NCI-H82 (cell line): ENCODE data around the gene C19orf67.
"Not testable (repeated sequence)": the region's sequence is repeated elsewhere in the genome, so short reads cannot be mapped to it uniquely, and the experiment has no call there.

ENCODE experiments used
- DNase-seq: peaks from one replicate; lab custom pipeline; 2025; lab: John Stamatoyannopoulos, UW

The C19orf67 gene

DNA sequence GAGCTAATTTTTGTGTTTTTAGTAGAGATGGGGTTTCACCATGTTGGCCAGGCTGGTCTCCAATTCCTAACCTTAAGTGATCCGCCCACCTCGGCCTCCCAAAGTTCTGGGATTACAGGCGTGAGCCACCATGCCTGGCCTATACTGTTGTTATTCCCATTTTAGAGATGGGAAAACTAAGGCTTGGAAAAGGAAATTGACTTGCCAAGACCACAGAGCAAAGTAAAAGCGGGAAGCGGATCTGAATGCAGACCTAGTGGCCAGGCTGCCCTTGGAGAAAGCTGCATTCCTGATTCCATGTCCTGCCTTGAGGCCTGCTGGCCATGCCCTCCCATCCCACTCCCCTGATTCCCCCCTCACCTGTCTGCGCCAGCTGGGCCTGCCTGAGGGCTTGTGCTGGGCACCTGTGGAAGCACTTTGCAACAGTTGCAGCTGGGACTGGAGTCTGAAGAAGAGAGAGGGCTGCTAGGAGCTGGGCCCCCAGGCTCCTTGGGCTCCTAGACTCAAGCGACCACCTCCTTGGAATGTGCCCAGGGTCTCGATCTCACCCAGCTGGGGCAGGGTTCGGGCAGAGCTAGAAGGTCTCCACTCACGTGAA lies 29.4 kb downstream of the C19orf67 start:
- DNase-seq = no peak

DNA sequence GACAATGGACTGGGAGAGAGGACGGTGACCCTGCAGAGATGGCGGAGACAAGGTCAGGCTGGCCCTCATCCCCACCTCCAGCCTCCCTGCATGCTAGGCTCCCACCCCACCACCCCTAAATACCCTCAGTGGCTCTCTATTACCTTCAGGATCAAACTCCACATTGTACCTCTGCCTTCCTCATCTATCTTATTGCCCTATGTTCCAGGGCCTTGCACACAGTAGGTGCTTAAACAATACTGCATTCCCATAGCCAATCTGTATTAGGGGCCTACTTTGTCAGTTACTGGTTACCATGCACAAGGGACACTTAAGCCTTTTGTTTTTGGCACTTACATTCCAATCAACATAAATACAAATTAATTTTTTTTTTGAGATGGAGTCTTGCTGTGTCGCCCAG lies 30.2 kb downstream of the C19orf67 start:
- no peak for DNase-seq

GRCh38 chr19:14054721-14055120 lies 30.9 kb downstream of the C19orf67 start:
- no peak for DNase-seq

DNA sequence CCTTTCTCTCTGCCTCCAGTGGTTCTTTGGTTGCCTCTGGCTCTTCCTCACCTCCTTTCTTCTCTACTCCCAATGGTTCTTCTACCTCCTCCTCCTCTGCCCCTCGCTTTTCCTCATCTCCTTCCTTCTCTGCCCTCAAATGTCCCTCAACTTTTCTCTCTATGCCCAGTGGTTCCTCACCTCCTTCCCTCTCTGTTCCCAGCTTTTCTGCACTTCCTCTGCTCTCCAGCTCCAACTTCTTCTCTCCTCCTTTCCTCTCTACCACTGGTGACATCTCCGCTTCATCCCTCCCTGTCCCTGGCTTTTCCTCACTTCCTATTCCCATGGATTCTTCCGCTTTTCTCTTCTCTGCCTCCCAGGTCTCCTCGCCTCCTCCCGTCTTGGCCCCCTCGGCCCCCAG lies 31.5 kb downstream of the C19orf67 start:
- no peak for DNase-seq

- DNase-seq = no peak
These were observed 32.1 kb downstream of the C19orf67 start for GRCh38 chr19:14053500-14053899.

DNA sequence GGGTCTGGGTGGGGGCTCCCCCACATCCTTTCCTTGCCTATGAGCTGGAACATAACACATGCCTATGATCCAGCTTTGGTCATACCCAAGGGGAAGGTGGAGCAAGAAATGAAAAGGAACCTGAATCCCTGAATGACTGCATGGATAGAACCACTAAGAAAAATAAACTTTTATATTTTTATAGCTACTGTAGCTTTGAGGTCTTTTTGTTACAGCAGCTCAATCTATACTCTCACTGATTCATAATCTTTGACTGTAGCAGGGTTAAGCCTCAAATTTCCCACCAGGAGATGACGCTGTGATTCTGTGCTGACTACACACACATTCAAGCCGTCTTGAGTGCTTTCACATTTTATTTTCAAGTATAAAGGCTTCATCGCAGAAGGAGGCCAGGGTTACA lies 32.6 kb downstream of the C19orf67 start:
- DNase-seq = no peak

GRCh38 chr19:14052470-14052869 lies 33.1 kb downstream of the C19orf67 start:
- no peak for DNase-seq

DNA sequence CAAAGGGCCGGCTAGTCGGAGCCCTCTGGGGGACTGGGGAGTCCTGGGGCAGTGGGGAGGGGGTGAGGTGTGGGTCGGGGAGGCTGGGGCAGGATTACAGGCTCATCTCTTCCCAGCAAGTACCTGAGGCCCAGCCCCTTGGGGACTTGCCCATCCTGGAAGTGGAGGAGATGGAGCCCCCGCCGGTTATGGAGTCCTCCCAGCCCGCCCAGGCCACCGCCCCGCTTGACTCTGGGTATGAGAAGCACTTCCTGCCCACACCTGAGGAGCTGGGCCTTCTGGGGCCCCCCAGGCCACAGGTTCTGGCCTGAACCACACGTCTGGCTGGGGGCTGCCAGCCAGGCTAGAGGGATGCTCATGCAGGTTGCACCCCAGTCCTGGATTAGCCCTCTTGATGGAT lies 33.6 kb downstream of the C19orf67 start:
- DNase-seq = no peak

GRCh38 chr19:14050961-14051360 lies 34.6 kb downstream of the C19orf67 start:
- DNase-seq = not testable (repeated sequence)

DNA sequence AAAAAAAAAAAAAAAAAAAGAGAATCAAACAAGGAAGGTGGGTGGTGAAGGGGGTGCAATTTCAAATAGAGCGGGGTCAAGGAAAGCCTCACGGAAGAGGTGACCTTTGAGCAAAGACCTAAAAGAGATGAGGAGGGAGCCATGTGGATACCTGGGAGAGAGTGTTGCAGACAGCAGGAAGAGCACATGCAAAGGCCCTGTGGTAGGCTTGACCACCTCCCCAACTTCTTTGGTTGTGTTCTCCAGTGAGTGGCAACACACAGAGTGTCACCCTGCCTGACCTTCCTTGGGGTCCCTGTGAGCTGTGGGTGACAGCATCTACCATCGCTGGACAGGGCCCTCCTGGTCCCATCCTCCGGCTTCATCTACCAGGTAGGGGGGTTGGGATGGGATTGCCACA lies 35.1 kb downstream of the C19orf67 start:
- no peak for DNase-seq

DNA sequence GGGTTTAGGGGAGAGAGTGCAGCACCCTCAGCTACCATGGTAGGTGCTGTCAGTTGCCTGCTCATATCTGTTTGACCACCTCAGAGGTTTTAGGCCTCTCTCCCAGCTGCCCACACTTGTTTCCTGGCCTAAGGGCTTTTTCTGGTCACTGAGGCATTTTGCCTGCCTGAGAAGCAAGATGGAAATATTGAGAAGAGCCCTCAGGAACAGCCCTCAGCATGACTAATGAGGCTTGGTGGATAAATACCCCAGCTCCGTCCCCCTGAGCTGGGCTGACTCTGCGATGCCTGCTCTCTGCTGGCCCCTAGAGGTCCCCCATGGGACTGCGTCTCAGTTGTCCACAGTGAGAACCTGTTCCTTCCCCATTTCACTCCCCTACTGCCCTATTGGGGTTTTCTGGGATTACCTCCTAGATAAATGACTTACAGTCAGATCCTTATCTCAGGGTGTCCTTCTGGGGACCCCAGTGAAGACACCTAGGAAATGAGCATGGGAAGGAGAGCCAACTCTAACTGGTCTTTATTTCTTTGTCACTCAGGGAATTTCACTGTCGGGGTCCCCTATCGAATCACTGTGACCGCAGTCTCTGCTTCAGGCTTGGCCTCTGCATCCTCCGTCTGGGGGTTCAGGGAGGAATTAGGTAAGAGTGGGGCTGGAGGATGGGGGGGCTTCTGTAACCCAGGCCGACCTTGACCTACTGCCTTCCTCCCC lies 37.0 kb downstream of the C19orf67 start:
- DNase-seq = peak; percentile 76

DNA sequence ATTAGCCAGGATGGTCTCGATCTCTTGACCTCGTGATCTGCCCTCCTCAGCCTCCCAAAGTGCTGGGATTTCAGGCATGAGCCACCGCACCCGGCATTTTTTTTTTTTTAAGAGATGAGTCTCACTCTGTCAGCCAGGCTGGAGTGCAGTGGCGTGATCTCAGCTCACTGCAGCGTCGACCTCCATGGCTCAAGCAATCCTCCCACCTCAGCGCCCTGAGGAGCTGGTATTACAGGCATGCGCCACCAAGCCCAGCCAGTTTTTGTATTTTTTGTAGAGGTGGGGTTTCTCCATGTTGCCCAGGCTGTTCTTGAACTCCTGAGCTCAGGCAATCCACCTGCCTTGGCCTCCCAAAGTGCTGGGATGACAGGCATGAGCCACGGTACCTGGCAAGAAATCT lies 37.7 kb downstream of the C19orf67 start:
- DNase-seq = not testable (repeated sequence)

DNA sequence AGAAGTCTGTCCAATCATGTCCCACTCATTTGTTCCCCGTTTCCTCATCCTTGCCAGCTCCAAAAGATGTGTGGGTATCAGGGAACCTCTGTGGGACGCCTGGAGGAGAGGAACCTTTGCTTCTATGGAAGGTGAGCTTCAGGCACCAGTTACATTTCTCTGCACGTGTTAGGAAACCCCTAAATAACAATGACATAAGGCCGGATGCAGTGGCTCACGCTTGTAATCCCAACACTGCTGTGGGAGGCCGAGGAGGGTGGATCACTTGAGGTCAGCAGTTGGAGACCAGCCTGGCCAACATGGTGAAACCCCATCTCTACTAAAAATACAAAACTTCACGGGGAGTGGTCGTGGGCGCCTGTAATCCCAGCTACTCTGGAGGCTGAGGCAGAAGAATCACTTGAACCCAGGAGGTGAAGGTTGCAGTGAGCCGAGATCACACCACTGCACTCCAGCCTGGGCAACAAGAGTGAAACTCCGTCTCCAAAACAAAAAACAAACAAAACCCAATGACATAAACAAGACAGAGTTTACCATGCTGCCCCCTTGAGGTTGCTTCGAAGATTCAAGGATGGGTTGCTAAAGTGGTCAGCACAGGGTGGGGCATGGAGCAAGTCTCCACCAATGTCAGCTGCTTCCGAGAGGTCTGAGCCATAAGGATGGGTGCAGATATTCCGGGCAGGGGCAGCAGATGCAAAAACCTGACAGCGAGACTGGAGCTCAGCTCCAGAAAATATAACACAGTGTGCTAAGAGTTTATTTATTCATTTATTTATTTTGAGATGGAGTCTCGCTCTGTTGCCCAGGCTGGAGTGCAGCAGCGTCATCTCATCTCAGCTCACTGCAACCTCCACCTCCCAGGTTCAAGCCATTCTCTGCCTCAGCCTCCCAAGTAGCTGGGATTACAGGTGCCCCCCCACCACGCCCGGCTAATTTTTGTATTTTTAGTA lies 42.6 kb downstream of the C19orf67 start:
- DNase-seq = peak; percentile 90

GRCh38 chr19:14039181-14039580 lies 46.4 kb downstream of the C19orf67 start:
- no peak for DNase-seq

- DNase-seq = no peak
These were observed 49.9 kb downstream of the C19orf67 start for GRCh38 chr19:14035706-14036105.

DNA sequence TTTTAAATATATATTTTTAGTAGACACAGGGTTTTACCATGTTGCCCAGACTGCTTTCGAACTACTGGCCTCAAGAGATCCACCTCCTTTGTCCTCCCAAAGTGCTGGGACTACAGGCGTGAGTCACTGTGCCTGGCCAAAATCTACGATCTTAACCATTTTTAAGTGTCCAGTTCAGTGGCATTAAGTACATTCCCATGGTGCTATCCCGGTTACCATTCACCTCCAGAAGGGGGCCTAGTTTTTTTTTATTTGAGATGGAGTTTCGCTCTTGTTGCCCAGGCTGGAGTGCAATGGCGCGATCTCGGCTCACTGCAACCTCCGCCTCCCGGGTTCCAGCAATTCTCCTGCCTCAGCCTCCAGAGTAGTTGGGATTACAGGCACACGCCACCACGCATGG lies 50.4 kb downstream of the C19orf67 start:
- DNase-seq = not testable (repeated sequence)

DNA sequence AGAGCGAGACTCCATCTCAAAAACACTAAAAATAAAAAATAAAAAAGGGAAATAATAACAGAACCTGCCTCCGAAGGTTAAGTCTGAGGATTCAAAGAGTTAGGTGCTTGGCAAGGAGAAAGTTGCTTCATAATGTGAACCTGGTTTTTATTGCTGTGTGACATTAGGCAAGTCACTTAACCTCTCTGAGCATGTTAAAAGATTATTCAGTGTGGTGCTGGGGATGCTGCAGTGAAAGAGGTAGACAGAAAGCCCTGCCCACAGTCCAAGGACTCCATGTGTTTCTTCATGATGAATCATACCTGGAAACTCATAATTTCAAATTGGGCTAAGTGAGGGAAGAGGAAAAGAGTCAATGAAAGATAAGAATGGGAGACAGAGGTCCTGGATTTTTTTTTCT lies 51.6 kb downstream of the C19orf67 start:
- no peak for DNase-seq

DNA sequence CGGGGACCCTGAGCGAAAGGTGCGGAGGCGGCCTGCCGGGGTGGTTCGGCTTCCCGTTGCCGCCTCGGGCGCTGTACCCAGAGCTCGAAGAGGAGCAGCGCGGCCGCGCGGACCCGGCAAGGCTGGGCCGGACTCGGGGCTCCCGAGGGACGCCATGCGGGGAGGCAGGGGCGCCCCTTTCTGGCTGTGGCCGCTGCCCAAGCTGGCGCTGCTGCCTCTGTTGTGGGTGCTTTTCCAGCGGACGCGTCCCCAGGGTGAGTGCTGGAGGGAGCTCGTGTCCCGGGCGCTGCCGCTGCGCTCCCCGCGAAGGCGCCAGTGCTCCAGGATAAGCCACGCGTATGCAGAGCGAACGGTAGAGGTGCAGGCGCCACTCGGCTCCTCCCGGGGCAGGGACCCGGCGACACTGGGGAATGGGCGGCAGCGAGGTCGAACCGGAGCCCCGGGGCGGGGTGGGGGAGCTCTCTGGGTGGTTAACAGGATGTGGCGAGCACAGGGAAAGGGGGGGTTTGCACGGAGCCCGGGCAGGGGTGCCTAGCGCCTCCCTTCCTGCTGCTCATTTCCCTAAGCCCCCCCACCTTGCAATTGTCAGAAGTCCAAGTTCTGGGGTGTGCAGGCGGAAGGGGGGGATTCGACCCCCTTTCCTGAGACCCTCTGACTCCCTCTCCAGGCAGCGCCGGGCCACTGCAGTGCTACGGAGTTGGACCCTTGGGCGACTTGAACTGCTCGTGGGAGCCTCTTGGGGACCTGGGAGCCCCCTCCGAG lies 53.7 kb downstream of the C19orf67 start, which contains the start of gene IL27RA:
TSS of gene IL27RA (plus strand) at position 44 of the 762 bp plus-strand sequence. CDS start at position 155, 111 bp downstream.
- DNase-seq = peak; percentile 87
